ENCODE measurements around the gene KY.

The KY gene

DNA sequence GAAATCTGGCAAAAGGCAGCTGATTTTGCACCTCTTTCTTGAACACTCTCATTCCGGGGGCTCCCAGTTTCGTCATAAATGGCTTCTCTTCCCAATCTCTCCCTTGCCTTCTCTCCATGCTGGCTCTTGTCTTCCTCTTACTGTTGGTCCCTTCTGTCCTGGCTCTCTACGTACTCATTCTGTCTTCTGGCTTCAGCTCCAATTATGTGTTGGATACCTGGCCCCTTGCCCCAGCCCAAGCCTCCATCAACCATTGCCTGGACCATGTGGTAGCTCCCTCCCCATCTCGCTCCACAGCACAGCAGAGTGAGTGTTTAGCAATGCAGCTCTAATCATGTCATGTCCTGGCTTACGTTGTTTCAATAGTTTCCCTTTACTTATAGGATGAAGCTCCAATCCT, 21.7 kb upstream of the KY start:
- no peak for DNase-seq (ENCODE audit: low read depth in 1 of 2, low spot score in 1 of 2)

DNA sequence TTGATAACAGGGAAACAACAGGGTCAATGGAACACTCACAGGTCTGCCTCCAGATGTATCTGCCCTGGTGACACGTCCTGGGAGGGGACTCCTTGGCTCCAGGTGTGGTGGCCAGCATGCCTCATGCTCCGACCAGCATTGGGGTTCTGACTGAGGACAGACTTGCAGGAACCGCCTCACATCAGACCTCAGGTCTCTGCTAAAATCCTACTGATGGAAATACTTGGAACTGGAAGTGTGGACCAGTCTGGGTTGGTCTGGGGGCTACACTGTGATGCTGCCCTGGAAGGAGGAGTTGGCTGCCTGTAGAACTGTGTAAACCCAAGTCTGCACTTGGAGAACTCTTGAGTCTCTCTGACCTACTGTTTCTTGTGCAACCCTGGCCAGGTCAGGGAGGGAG, 17.1 kb upstream of the KY start:
- DNase-seq (ENCODE audit: low read depth in 1 of 2, low spot score in 1 of 2) = no peak

DNA sequence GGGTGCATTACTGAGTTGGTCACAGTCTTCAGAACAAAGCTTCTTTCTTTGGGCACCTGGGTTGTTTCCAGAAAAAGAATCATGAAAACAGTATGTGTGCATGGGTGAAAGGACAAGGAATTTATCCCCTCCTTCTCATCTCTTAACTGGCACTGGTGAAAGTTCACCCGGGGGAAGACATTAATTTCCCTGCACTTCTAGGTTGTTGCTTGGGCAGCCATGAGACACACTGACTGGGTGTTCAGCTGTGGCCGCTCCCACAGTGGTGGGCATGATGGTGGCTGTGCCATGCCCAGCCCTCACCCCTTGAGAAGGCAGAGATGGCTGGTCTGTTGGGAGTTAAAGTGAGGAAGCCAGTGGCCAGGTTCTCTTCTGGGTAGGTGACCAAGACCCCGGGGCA, 16.6 kb upstream of the KY start:
- DNase-seq (ENCODE audit: low read depth in 1 of 2, low spot score in 1 of 2) = no peak

DNA sequence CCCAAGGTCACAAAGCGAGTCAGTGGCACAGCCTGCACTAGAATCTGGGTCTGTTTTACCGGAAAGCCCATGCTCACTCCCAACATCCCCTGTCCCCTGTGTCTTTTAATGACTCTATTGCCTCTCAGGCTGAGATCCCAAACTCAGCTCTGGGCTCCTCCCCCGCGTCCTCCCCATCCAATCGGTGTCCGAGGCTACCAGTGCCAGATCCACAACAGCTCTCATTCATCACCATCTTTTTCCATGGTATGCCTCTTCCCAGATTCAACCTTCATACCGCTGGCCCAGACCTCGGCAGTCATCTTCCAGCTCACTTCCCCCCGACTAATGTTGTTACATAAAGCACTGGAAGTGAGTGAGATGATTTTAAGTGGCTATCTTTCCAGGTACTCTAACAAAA, 16.1 kb upstream of the KY start:
- no peak for DNase-seq (ENCODE audit: low read depth in 1 of 2, low spot score in 1 of 2)

DNA sequence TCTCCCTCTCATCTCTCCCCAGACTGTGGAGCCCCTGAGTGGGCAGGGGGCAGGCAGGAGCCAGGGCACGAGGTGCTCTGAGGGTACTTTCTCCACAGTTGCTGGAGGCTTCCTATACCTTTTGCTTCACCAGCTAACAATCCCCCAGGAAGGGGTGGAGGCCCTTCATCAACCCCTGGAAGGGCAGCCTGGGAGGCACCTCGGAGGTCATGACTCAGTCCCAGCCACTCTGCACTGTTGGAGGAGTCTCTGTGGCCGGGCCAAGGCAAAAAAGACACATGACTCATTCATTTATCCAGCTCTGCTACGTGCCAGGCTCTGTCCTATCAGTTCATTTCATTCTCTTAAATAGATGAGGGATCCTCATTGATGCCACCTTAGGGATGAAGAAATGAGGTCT, 15.6 kb upstream of the KY start:
- DNase-seq (ENCODE audit: low read depth in 1 of 2, low spot score in 1 of 2) = no peak

DNA sequence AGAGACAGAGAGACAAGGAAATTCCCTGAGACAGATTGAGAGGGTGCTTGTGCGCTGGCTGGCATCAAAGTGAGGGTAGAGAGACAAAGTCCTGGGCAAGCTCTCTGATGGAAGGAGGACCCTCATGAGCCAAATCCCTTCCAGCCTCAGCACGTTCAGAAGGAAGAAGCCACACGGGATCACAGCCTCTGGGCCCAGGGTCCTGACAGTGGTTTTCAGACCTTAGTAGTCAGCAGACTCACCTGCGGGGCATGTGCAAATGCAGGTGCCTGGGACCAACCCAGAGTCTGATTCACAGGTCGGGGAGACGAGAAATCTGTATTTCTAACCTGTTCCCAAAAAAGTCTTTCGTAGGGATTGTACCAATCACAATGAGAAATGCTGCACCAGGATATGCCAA, 15.2 kb upstream of the KY start:
- DNase-seq (ENCODE audit: low read depth in 1 of 2, low spot score in 1 of 2) = no peak

DNA sequence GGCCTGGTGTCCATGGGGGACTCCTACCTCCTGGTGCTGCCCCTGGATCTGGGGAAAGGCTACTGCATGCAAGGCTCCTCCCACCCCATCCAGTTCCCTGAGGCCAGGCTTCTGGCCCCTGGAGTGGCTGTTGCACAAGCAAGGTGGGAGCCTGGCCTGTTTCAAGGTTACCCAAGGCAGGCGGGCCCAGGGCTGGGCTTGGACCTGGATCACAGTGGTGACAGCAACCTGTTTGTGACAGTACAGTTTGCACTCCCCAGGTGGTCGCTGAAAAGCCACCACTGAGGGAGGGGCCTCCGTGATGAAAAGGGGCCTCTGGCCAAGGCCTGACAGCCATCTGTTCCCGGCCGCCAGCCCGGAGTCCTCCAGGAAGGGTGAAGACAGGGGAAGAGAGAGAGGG, 14.4 kb upstream of the KY start:
- no peak for DNase-seq (ENCODE audit: low read depth in 1 of 2, low spot score in 1 of 2)

DNA sequence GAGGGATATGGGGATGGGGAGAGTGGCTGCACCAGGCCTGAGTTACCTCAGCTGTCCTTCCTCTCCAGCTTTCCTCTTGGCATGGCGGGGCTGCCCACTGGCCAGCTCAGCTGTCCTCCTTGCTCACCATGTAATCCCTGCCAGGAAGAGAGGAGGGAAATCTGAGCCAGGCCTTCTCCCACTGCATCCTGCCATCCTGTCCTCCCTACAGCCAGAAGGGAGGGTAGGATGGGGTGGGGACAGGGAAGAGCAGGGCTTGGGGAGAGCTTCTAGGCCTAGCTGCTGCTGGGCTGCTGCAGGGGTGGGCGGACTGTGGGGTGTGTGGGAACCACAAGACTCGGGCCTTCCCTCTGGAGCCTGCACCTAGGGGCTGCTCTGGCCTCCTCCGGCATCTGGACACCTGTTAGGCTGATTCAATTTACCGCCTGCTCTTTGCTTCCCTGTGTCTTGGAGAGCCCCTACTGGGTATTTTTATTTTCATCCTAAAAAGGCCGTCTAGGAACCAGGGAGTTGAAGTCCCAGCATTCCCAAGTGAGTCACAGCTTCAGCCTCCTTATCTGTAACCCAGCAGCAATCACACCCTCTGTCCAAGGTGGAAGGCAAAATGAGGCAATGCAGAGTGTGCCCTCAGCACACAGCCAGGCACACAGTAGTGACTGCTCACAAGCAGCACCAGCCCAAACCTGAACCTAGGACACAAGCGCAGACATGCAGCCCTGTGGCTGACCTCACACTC, 13.1 kb upstream of the KY start:
- DNase-seq (ENCODE audit: low read depth in 1 of 2, low spot score in 1 of 2) = no peak

DNA sequence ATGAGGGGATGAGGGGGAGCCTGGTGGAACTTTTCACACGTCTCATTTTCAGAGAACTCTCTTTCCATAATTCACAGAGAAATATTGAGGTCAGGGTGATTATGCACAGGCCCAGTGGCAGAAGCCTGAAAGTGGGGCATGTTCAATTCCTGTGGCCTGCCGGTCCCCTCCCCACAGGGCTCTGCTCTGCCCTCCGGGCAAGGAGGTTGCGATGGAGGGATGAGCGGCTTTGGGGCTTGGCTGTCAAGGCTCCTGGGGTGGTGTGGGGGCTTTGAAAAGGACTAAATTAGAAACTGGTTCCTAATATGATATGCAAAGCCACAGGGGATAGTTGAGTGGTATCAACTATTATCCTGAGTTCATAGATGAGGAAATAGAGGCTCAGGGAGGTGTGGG, 9.2 kb upstream of the KY start:
- no peak for DNase-seq (ENCODE audit: low read depth in 1 of 2, low spot score in 1 of 2)

DNA sequence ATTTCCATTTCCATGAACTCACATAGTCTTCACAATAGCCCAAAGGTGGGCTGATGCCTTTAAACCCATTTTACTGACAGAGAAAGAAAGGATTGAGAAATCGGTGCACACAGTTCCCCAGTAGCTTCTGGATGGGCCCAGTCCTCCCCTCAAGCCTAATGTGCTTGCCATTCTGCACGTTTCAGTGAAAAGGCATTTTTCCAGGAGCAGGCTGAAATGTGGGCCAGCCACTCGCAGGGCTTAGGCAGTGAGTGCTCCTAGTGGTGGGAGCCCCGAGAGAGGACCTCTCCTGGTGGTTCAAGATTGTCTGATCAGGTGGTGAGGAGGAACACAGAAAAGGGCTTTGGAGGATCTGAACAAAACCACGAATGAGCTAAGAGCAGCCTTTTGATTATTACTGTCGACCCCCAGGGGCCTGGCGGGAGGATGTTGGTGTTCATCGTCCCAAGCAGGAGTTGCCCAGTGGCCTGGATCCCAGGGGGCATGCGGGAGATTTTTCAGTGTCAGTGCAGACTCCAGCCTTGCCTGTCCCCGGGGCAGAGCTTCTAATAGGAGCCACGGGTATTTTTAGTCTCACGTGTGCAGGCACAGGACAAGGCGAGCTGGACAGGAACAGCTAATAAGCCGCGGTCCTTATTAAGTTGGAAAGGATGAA, 8.7 kb upstream of the KY start:
- DNase-seq (ENCODE audit: low read depth in 1 of 2, low spot score in 1 of 2) = no peak

DNA sequence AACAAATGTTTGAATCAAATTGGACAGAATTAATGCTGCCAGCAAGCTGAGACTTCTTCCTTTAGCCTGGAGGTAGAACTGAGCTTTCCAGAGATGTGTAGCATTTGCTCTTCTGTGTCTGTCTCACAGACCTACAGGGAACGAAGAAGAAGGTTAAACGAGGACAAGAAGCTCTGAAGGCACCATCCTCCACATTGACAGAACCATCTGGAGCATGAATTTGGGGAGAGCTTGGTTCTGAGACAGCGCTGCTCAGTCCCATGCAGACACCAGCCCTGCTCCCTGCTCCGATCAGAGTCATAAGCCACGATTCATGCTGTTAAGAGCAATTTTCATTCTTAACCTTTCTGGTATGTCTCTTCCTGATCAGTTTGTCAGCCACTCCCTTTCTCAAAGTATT, 7.7 kb upstream of the KY start:
- DNase-seq (ENCODE audit: low read depth in 1 of 2, low spot score in 1 of 2) = no peak

DNA sequence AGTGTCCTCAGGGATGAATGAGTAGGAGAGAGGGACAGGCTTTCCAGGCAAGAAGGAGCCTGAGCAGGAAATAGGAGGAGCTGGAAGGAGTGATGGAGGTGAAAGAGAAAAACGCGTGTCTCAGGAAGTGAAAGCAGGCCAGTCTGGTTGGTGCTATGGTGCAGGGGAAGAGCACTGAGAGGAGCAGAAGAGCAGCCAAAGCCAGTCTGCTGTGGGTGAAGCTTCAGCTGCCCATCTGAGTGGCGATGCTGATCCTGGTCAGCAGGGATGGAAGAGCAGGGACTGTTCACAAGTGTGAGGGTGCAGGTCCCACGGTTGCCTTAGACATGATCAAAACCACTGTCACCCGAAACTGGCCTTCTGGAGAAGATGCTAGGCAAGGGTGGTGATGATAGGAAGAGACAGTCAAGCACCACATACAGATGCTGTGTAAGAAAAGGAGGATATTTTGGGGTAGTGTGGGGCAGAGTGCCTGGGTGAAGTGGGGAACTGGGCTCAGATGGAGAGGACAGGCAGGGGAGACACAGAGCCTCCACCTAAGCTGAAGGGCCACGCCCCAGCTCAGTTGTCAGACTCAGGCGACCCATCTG, 5.5 kb upstream of the KY start:
- no peak for DNase-seq (ENCODE audit: low read depth in 1 of 2, low spot score in 1 of 2)

DNA sequence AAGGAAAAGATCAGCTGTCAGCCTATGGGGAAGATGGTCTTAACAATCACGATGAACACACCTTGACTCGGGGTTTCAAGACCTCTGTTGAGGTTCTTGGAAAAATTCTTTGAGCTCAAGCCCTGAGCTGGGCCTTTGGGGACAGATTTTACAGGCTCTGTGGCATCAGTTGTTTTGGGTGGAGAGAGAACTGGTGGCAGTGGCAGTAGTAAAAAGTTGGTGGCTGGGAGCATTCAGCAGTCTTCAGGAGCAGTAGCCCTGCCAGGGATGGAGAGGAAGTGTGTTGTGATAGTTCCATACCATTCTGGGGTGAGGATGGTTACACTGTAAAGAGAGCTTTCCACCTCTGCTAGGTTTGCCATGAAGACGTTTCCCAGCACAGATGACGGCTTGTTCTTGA, 4.9 kb upstream of the KY start:
- DNase-seq (ENCODE audit: low read depth in 1 of 2, low spot score in 1 of 2) = no peak

DNA sequence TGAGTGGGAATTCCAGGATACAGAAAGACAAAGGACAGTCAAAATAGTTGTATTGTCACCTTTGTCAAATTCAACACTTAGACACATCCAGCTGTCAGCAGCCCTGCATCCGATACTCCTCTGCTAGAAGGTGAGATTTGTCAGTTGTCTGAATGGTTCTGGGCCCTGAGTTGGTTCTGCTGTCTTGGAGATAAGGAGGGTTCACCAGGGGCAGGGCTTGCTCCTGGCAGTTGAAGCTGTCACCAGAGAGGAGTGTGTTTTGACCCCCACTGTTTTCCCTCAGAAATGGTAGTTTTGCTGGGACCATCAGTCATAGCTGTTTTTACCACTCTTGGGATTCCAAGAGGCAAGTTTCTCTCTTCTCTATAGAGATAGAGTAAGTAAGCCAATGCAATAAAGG, 3.2 kb upstream of the KY start:
- DNase-seq (ENCODE audit: low read depth in 1 of 2, low spot score in 1 of 2) = no peak

DNA sequence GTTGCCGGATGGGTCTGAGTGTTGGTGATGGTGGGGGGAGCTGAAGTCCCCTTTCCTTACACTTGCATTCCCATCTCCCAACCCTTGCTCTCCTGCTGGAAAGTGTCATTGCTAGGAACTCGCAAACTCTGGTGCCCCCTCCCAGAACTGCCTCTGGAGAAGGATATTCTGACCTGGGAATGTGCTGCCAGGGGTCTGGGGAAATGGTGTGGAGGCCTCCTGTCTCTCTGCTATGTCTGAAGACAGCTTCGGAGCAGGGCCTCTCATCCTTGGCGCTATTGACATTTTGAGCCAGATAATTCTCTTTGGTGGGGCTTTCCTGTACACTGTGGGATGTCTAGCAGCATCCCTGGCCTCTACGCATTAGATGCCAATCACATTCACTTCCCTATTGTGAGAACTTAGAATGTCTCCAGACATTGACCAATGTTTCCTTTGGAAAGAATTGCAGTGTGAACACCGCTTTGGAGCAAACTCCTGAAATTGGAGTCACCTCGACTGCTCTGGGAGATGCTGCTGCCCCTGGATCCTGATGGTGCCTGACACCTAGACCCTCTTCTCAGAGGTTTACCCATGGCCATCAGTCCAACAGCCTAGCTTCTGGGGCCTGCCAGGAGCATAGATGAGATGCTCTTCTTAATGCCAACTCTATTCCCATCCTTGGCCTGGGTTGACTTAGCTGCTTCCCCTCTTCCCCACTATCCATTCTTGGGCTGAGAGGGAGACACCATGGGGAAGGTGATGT, 2.2 kb upstream of the KY start:
- no peak for DNase-seq (ENCODE audit: low read depth in 1 of 2, low spot score in 1 of 2)

DNA sequence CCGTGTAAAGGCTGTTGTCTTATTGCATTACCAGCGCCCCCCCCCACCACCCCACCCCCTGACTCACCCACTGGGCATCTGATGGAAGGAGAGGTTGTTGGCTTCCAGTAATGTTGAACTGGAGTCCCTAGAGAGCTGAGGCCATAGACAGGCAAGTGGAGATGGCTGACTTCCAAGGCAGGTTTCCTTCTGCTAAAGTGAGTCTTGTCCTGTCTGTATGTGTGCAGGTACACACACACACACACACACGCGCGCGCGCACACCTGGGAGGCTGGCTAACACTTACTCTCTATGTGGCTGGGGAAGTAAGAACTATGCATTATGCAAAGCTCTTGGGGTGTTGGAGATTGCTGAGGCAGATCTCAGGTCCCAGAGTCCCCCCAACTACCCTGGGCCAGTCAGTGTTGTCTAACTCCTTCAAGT, 1.6 kb upstream of the KY start:
- no peak for DNase-seq (ENCODE audit: low read depth in 1 of 2, low spot score in 1 of 2)

DNA sequence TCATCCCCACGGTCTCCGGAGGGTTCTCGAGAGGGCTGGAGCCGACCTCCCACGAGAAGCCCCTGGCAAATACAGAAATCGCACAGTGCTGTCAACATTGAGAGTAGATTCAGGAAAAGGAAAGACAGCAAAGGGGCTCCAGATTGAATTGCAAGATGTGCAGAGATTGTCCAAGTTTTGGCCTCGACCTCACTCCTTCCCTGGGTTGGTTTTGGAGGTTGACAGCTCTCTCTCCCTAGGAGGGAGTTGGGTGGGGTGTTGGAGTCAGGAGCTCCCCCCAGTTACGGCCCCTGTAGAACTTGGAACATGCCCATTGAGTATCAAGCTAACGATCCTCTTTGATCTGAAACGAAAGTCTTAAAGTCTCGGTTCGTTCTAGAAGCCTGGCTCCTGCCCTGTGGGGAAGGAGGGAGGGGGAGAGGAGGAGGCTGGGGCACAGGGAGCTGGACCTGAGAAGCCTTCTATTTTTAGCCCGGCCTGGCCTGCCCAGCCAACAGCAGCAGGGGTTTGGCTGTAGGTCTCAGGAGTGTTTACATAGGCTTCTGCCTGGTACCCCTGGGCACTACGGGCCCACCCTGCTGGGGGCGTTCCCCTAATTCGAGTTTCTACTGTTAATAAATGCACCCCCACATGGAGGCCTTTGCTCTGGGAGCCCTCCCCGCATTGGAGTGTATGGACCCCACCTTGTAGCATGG, 672 bp upstream of the KY start:
- no peak for DNase-seq (ENCODE audit: low read depth in 1 of 2, low spot score in 1 of 2)

DNA sequence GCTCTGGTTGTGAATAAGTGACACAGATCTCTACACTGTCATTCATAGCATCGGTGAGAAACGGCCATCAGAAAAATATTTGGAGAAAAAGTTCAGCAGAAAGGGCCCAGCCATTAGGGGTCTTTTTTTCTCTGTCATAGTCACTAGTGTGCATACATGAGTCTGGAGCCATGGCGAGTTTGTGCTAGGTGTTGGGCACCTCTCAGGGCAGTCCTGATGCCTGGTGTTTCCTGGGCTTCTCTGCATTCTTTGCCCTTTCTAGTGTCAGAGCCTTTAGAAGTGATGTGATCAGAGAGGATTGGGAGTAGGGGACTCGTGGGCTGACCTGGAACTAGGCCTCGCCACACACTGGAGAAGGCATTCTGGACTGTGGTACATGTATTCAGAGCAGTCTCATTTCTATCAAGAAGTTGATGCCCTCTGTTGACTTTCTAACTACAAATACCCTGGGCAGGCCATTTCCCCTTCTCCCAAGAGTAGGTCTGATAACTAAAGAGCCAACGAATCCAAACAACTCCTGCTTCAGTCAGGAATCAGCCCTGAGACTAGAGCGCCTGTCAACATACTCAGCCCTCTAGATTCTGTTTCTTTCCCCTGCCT, 1.6 kb downstream of the KY start:
- no peak for DNase-seq (ENCODE audit: low read depth in 1 of 2, low spot score in 1 of 2)

DNA sequence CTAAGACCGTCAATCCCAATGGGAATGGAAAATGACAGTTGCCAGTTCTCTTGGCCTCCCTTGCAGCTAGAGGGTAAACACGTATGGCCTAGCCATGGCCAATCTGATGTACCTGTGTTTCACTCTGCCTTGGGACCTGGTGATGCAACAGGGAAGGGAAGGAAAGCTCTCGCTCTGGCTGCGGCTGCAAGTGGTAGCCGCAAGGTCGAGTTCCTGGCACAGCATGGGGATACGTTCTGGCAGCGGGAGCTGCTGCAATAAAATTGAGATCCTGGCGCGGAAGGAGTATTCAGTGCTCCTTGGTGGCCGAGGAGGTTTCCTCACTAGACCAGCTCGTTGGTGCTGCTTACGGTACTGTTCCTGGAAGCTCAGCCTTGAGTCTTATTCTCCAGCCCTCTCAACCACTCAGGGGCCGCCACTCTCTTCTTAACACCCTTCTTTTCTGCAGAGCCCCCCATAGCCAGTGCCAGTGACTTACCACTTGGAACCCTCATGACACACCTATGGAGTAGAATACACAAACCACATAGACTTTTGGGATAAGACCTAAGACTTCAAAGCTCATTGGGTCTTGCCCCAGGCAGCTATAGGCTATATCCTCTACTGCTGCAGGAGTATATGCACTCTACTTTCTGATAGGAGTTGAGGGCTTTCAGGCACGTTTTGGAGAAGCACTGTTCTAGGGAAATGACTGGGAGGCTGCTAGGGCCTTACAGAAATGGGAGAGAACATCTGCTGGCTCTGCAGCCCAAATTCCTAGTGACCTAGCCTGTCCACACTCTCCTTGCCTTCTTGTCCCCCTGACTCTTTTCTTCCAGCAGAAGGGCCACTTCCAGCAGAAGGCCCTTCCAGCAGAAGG, 2.7 kb downstream of the KY start:
- DNase-seq (ENCODE audit: low read depth in 1 of 2, low spot score in 1 of 2) = no peak

DNA sequence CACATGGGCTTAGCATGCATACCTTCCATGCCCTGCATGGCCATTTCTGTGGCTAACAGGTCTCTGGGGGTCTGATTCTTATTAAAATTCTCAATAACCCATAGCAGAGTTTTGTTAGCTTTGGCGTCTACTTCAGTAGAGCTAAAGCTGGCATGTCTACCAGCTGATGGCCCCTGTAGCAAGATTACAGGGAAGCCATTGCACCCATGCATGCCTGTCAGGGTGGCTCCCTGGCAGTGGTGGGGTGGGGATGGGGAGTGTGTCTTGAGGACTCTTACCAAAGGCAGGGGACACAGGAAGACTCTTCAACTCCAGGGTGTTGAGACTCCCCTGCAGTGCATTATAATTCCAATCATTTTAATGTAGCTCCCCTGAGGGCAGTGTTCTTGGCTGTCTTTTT, 4.7 kb downstream of the KY start:
- no peak for DNase-seq (ENCODE audit: low read depth in 1 of 2, low spot score in 1 of 2)
